ENCODE data around the gene FGD5.

GRCh38 chr3:14891135-14892132 is 72.7 kb downstream of the FGD5 start:
- TF ChIP-seq CTCF (IDR thresholded peaks at IDR 0.05) (no peak), POLR2A (IDR thresholded peaks at IDR 0.05) (no peak)
